Coronary artery (tissue), 2 donors: Measurements from ENCODE around the gene R3HDM2.

Source experiments
- DNase-seq: peaks from one replicate; pipeline ENCODE4 v3.0.0-alpha.2; 2017; ENCODE audit warnings: low spot score
- H3K27ac ChIP-seq, 2 donors: fragments of 200-600 bp; sonication (generic); one replicate each; pipeline ENCODE4 v1.5.1; 2016 to 2019
- H3K4me3 ChIP-seq: fragments of 200-600 bp; sonication (generic); 2 replicates; pipeline ENCODE4 v1.5.1; 2016; ENCODE audit warnings: mild to moderate bottlenecking, moderate library complexity
- TF ChIP-seq, protein P1 (sequence below): fragments of 200-600 bp; sonication (generic); IDR thresholded peaks from one replicate; pipeline ENCODE4 v1.5.1; 2019; ENCODE audit warnings: antibody characterized with exemption

The R3HDM2 gene

DNA sequence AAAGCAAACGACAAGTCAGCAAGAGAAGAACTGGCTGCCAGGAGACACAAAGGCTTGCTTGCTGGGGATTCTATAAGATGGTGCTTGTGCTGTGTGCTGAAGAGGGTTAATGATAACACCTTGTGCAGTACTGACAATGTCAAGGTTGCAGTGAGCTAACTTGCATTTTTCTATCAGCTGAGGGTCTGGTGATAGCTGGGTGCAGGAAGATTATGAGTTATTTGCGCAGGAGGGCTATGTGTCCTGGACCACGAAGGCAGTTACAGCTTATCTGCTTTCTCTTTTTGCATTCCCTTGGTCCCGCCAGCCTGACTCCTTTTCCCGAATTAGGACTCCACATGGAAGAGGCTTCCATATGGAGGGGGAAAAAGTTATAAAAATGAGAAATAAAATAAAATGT lies 42.4 kb downstream of the R3HDM2 start:
- Histone ChIP-seq H3K27ac (no peak overlapping the region), H3K4me3 (no peak overlapping the region)
- TF ChIP-seq, protein P1, sequence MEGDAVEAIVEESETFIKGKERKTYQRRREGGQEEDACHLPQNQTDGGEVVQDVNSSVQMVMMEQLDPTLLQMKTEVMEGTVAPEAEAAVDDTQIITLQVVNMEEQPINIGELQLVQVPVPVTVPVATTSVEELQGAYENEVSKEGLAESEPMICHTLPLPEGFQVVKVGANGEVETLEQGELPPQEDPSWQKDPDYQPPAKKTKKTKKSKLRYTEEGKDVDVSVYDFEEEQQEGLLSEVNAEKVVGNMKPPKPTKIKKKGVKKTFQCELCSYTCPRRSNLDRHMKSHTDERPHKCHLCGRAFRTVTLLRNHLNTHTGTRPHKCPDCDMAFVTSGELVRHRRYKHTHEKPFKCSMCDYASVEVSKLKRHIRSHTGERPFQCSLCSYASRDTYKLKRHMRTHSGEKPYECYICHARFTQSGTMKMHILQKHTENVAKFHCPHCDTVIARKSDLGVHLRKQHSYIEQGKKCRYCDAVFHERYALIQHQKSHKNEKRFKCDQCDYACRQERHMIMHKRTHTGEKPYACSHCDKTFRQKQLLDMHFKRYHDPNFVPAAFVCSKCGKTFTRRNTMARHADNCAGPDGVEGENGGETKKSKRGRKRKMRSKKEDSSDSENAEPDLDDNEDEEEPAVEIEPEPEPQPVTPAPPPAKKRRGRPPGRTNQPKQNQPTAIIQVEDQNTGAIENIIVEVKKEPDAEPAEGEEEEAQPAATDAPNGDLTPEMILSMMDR, result no peak
- no peak for DNase-seq

DNA sequence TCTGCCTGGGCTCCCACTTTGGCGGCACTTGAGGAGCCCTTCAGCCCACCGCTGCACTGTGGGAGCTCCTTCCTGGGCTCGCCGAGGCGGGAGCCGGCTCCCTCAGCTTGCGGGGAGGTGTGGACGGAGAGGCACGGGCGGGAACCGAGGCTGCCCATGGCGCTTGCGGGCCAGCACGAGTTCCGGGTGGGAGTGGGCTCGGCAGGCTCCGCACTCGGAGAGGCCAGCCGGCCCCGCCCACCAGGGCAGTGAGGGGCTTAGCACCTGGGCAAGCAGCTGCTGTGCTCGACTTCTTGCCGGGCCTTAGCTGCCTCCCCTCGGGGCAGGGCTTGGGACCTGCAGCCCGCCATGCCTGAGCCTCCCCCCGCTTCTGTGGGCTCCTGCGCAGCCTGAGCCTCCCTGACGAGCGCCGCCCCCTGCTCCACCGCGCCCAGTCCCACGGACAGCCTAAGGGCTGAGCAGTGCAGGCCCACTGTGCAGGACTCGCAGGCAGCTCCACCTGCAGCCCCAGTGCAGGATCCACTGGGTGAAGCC lies 44.6 kb downstream of the R3HDM2 start:
- Histone ChIP-seq H3K27ac (no peak overlapping the region), H3K4me3 (no peak overlapping the region)
- DNase-seq, result no peak
- TF ChIP-seq, protein P1, result no peak

DNA sequence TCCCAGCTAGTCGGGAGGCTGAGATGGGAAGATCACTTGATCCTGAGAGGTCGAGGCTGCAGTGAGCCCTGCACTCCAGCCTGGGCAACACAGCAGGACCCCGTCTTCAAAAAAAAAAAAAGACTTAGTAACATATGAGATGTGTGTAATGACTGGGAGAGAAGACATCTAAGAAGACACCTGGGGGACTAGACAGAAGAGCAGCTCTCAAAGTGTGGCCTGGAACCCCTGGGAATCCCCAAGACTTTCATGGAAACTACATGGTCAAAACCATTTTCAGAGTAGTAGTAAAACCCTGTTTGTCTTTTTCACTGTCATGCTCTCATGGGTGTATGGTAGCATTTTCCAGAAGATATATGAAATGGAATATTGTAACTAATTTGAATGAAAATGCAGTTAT lies 45.3 kb downstream of the R3HDM2 start:
- no peak overlapping the region for H3K27ac ChIP-seq
- no peak overlapping the region for H3K4me3 ChIP-seq
- TF ChIP-seq, protein P1, result no peak
- no peak for DNase-seq

DNA sequence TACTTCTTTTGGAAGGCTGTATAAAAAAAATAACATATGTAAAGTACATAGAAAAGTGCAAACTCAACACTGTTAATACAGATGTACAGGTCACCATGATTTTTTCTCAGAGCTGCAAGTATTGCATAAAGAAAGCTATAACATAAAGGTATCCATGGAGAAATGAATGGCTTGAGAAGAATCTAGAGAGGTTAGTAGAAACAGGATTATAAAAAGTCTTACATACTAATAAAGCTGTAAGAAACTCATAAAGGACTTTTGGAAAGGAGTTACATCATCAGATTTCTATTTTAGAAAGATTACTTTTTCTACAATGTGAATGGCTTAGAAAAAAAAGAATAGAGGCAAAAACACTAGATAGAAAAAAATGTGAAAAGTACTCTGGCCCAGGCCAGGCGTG lies 46.4 kb downstream of the R3HDM2 start:
- no peak for DNase-seq
- TF ChIP-seq, protein P1, result no peak
- H3K27ac ChIP-seq, result no peak overlapping the region
- H3K4me3 ChIP-seq, result no peak overlapping the region

DNA sequence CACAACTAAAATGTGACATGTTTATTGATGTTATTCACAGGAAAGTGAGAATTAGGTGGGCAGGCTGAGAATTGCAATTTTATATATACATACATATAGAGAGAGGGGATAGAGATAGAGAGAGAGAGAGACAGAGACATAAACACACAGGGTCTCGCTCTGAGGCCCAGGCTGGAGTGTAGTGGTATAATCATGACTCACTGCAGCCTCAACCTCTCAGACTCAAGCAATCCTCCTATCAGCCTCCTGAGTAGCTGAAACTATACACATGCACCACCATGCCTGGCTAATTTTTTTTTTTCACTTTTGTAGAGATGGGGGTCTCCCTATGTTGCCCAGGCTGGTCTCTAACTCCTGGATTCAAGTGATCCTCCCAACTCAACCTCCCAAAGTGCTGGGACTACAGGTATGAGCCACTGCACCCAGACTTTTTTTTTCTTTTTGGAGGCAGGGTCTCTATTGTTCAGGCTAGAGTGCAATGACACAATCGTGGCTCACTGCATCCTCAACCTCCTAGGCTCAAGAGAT lies 49.1 kb downstream of the R3HDM2 start:
- TF ChIP-seq, protein P1, result no peak
- H3K4me3 ChIP-seq, result no peak overlapping the region
- no peak overlapping the region for H3K27ac ChIP-seq
- DNase-seq, result no peak

DNA sequence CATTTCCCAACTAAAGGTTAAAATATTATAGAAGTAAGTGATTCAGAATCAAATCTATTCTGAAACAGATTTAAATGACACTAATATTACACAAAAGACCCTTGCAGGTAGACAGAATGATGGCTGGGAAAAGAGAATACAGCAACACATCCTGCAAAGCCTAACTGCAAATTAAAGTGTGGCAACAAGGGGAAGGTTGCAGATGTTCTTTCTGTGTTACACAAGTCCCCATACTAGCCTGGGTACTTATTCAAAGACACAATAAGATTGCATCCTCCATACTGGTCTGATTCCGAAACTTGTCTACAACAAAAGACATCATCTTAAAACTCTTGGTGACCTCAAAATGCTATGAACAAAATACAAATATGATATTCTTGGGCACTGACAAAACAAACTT lies 50.5 kb downstream of the R3HDM2 start:
- TF ChIP-seq, protein P1, result no peak
- no peak for DNase-seq
- no peak overlapping the region for H3K27ac ChIP-seq
- no peak overlapping the region for H3K4me3 ChIP-seq

DNA sequence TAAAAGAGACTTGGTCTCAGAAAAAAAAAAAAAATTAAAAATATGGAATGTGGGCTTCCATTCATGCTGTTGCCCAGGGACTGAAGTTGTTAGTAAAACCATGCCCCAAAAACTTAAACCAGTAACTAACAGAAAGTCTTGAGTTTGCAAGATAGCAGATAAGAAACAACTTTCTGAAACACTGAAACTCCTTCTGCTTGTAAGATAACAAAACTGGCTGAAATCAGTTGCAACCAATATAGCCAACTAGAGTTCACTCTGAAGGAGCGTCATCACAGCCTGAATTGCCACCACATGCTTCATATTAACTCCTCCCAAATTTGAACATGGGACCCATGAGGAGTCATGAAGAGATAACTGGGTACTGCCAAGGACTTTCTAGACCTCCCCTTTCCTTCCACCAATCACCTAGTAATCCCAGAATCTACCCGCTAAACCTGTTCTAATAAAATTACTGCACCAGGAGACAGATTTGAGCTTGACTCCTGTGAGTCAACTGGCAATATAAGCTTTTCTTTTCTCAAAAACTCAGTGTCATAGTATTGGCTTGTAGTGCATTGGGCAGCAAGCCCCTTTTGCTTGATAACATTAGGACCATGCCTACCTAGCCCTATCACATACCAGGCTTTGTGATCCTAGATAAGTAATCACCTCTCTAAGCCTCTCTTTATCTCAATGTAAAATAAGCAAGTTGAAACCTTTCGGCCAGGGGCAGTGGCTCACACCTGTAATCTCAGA lies 53.6 kb downstream of the R3HDM2 start:
- no peak for DNase-seq
- no peak overlapping the region for H3K4me3 ChIP-seq
- no peak overlapping the region for H3K27ac ChIP-seq
- TF ChIP-seq, protein P1, result no peak
